ENCODE results near the gene BACE1.

The BACE1 gene

GRCh38 chr11:117313828-117314768 lies 2.0 kb downstream of the BACE1 start:
- Histone ChIP-seq H3K36me3 (peaks cover 15% of the 10 kb centered on the region), H3K9me3 (ENCODE audit: severe bottlenecking) (no peaks in the 10 kb centered on the region), H3K4me3 (ENCODE audit: low read depth, low read length) (peak overlapping the region; percentile 91), H3K27ac (peak overlapping the region; percentile 84; the same call in 1 of the 2 replicates), H3K27me3 (ENCODE audit: insufficient read depth, low read depth, severe bottlenecking) (no peaks in the 10 kb centered on the region)
- DNase-seq = no peak
- no peak for TF ChIP-seq CTCF (IDR thresholded peaks at IDR 0.05; ENCODE audit: low read depth, low read length)

- H3K9me3 ChIP-seq (ENCODE audit: severe bottlenecking) = no peaks in the 10 kb centered on the region
- peaks cover 15% of the 10 kb centered on the region for H3K36me3 ChIP-seq
- TF ChIP-seq CTCF (IDR thresholded peaks at IDR 0.05; ENCODE audit: low read depth, low read length) = no peak
- no peak overlapping the region for H3K4me3 ChIP-seq (ENCODE audit: low read depth, low read length)
- H3K27me3 ChIP-seq (ENCODE audit: insufficient read depth, low read depth, severe bottlenecking) = no peaks in the 10 kb centered on the region
- DNase-seq = no peak
- H3K27ac ChIP-seq = no peak overlapping the region
Observed at GRCh38 chr11:117313091-117313490, 3.0 kb downstream of the BACE1 start.

- DNase-seq = no peak
- Histone ChIP-seq H3K4me3 (ENCODE audit: low read depth, low read length) (no peak overlapping the region), H3K27ac (no peak overlapping the region), H3K36me3 (peaks cover 24% of the 10 kb centered on the region), H3K27me3 (ENCODE audit: insufficient read depth, low read depth, severe bottlenecking) (no peaks in the 10 kb centered on the region), H3K9me3 (ENCODE audit: severe bottlenecking) (no peaks in the 10 kb centered on the region)
- no peak for TF ChIP-seq CTCF (IDR thresholded peaks at IDR 0.05; ENCODE audit: low read depth, low read length)
Observed at GRCh38 chr11:117309310-117309709, 6.7 kb downstream of the BACE1 start.

GRCh38 chr11:117305145-117305544 lies 10.9 kb downstream of the BACE1 start:
- TF ChIP-seq CTCF (IDR thresholded peaks at IDR 0.05; ENCODE audit: low read depth, low read length) = no peak
- H3K36me3 ChIP-seq = peaks cover 11% of the 10 kb centered on the region
- no peak overlapping the region for H3K4me3 ChIP-seq (ENCODE audit: low read depth, low read length)
- peak overlapping the region; percentile 55 for H3K27ac ChIP-seq
- no peaks in the 10 kb centered on the region for H3K9me3 ChIP-seq (ENCODE audit: severe bottlenecking)
- no peaks in the 10 kb centered on the region for H3K27me3 ChIP-seq (ENCODE audit: insufficient read depth, low read depth, severe bottlenecking)
- DNase-seq = peak; percentile 83

- no peak for DNase-seq
- Histone ChIP-seq H3K27ac (peak overlapping the region; percentile 55), H3K4me3 (ENCODE audit: low read depth, low read length) (no peak overlapping the region), H3K27me3 (ENCODE audit: insufficient read depth, low read depth, severe bottlenecking) (no peaks in the 10 kb centered on the region), H3K9me3 (ENCODE audit: severe bottlenecking) (no peaks in the 10 kb centered on the region), H3K36me3 (peaks cover 9% of the 10 kb centered on the region)
- TF ChIP-seq CTCF (IDR thresholded peaks at IDR 0.05; ENCODE audit: low read depth, low read length) = no peak
Observed at GRCh38 chr11:117303646-117304315, 12.3 kb downstream of the BACE1 start.

All from WERI-Rb-1 (cell line).